SK-N-SH (cell line): ENCODE data around the gene NAA10.

ENCODE experiments used
- CHD2 ChIP-seq: fragments of 150-350 bp; IDR thresholded peaks from 2 replicates; pipeline ENCODE4 v1.6.1; 2018; ENCODE audit warnings: low read length; ENCODE audit not compliant: partially characterized antibody
- CTCF ChIP-seq: fragments of 200-600 bp; sonication (generic); IDR thresholded peaks from 2 replicates; pipeline ENCODE4 v1.6.1; 2017; ENCODE audit warnings: antibody characterized with exemption, mild to moderate bottlenecking, moderate library complexity
- EZH2phosphoT487 ChIP-seq: fragments of 200-600 bp; sonication (generic); IDR thresholded peaks from 2 replicates; pipeline ENCODE4 v1.6.1; 2017; ENCODE audit warnings: low read depth, mixed run types, mild to moderate bottlenecking, antibody characterized with exemption, moderate library complexity, borderline replicate concordance
- MXI1 ChIP-seq: IDR thresholded peaks from 2 replicates; pipeline ENCODE4 v1.6.1; 2012; ENCODE audit warnings: mild to moderate bottlenecking, low read depth, low read length, improper control_type of control experiment
- REST ChIP-seq: IDR thresholded peaks from 2 replicates; pipeline ENCODE4 v1.6.1; 2012; ENCODE audit warnings: mild to moderate bottlenecking, low read depth, low read length, moderate library complexity
- USF2 ChIP-seq: fragments of 150-350 bp; IDR thresholded peaks from 2 replicates; pipeline ENCODE4 v1.6.1; 2017; ENCODE audit warnings: antibody characterized with exemption, low read length, low read depth, borderline replicate concordance
- YY1 ChIP-seq: IDR thresholded peaks from 2 replicates; pipeline ENCODE4 v1.4.0; 2012; ENCODE audit warnings: low read depth, mild to moderate bottlenecking
- ZBTB33 ChIP-seq: IDR thresholded peaks from 2 replicates; pipeline ENCODE4 v1.4.0; 2012; ENCODE audit warnings: low read depth, borderline replicate concordance

- TF ChIP-seq EZH2phosphoT487 = no peak
- TF ChIP-seq ZBTB33 = peak; percentile 70; the same call in 1 of the 2 replicates
- peak; percentile 79 for TF ChIP-seq CHD2
- peak; percentile 72 for TF ChIP-seq MXI1
- TF ChIP-seq REST = no peak
- TF ChIP-seq CTCF = peak; percentile 46
- no peak; the same call in 1 of the 2 replicates for TF ChIP-seq YY1
- TF ChIP-seq USF2 = peak; percentile 70
These were observed 6.7 kb downstream of the NAA10 start for GRCh38 chrX:153927922-153928760.
